Stomach (tissue), 4 donors: ENCODE data around the gene PSRC1.

Experiments
- EP300 ChIP-seq: sonication (generic); formaldehyde crosslinking; IDR thresholded peaks from one replicate; pipeline ENCODE4 v1.6.1; 2017; ENCODE audit warnings: antibody characterized with exemption
- POLR2A ChIP-seq, 4 donors: fragments of 450-650 bp; IDR thresholded peaks; one replicate each; pipeline ENCODE4 v1.6.1; 2016; ENCODE audit warnings: antibody characterized with exemption in 4 of 4, control low read depth in 2 of 4, mild to moderate bottlenecking in 1 of 4, moderate library complexity in 1 of 4
- POLR2AphosphoS5 ChIP-seq, 3 donors: sonication (generic); formaldehyde crosslinking; IDR thresholded peaks; one replicate each; pipeline ENCODE4 v1.6.1; 2016; ENCODE audit warnings: antibody characterized with exemption in 3 of 3
- TF ChIP-seq, protein P1 (sequence below), 7 experiments: fragments of 450-650 bp in 4 of 7; fragments of 200-600 bp in 3 of 7; sonication (generic) in 3 of 7; IDR thresholded peaks; one replicate each; pipeline ENCODE4 v1.5.1; 2016 to 2019; ENCODE audit warnings: antibody characterized with exemption in 7 of 7, control low read depth in 2 of 7, mild to moderate bottlenecking in 1 of 7

DNA sequence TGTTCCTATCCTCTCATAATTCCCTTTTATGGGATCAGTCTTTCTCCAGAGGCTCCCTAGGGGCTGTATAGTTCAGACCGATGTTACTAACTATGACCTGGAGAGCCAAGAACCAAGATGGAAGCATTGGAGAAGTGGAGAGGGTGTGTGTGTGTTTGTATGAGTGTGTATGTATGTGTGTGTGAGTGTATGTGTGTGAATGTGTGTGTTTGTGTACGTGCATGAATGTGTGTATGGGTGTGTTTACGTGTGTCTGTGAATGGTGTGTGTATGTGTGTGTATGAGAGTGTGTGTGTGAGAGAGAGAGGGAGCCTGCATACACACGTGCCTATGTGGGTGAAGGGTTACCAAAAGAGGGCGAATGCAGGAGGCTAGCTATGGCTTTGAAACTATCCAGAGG lies 18.9 kb upstream of the PSRC1 start:
- TF ChIP-seq POLR2AphosphoS5 (IDR thresholded peaks at IDR 0.05) (no peak), POLR2A (IDR thresholded peaks at IDR 0.05) (no peak), EP300 (no peak)
- TF ChIP-seq, protein P1, sequence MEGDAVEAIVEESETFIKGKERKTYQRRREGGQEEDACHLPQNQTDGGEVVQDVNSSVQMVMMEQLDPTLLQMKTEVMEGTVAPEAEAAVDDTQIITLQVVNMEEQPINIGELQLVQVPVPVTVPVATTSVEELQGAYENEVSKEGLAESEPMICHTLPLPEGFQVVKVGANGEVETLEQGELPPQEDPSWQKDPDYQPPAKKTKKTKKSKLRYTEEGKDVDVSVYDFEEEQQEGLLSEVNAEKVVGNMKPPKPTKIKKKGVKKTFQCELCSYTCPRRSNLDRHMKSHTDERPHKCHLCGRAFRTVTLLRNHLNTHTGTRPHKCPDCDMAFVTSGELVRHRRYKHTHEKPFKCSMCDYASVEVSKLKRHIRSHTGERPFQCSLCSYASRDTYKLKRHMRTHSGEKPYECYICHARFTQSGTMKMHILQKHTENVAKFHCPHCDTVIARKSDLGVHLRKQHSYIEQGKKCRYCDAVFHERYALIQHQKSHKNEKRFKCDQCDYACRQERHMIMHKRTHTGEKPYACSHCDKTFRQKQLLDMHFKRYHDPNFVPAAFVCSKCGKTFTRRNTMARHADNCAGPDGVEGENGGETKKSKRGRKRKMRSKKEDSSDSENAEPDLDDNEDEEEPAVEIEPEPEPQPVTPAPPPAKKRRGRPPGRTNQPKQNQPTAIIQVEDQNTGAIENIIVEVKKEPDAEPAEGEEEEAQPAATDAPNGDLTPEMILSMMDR (IDR thresholded peaks at IDR 0.05) = no peak
